IMR-90 (cell line): Measurements from ENCODE around the gene ICAM2. TPM values are rescaled to one million over a fixed set of nuclear protein-coding genes. Genes with fewer than 3 reads are reported as not detected.

Source experiments
- ATAC-seq: fragments of 200-7000 bp; cut with Tn5 transposase; 2 replicates; pipeline ENCODE4 v1.9.1; 2020; ENCODE audit warnings: low read depth, mild to moderate bottlenecking, moderate library complexity
- BruUV-seq: library from RNA; stranded (reverse); fragments of 400-500 nt; replicated peaks from 2 replicates; lab custom pipeline; 2021; lab: Mats Ljungman, UMichigan
- CTCF ChIA-PET: fragments of 300-600 bp; formaldehyde crosslinking; extraction: SDS; loops from one replicate; lab custom pipeline; 2021; ENCODE audit warnings: antibody characterized with exemption; lab: Yijun Ruan, JAX
- POLR2A ChIA-PET: fragments of 300-600 bp; sonication (Branson Sonifier 250); formaldehyde crosslinking; loops from one replicate; lab custom pipeline; 2022; ENCODE audit warnings: antibody characterized with exemption; ENCODE audit not compliant: unreplicated experiment; lab: Charles Lee
- DNase-seq: peaks from one replicate; pipeline ENCODE4 v3.0.0; 2013
- H2AFZ ChIP-seq: replicated peaks from 2 replicates; pipeline ENCODE3; 2013; ENCODE audit warnings: low read length, mild to moderate bottlenecking; ENCODE audit not compliant: poor library complexity
- H2AK5ac ChIP-seq: 2 replicates; pipeline ENCODE4 v1.6.1; 2013; ENCODE audit warnings: low read depth, low read length, inconsistent platforms
- H2AK9ac ChIP-seq: replicated peaks from 2 replicates; pipeline ENCODE3; 2013; ENCODE audit warnings: mild to moderate bottlenecking, low read depth, low read length, moderate library complexity; ENCODE audit not compliant: poor library complexity
- H2BK120ac ChIP-seq: 2 replicates; pipeline ENCODE4 v1.6.1; 2013; ENCODE audit warnings: low read depth, low read length, inconsistent platforms
- H2BK15ac ChIP-seq: 3 replicates; pipeline ENCODE4 v1.6.1; 2013; ENCODE audit warnings: low read depth, low read length, inconsistent platforms
- H2BK20ac ChIP-seq: 2 replicates; pipeline ENCODE4 v1.6.1; 2013; ENCODE audit warnings: low read depth, mild to moderate bottlenecking, inconsistent platforms, low read length, moderate library complexity
- H2BK5ac ChIP-seq: 2 replicates; pipeline ENCODE4 v1.6.1; 2013; ENCODE audit warnings: mild to moderate bottlenecking, low read depth, low read length, inconsistent platforms; ENCODE audit not compliant: poor library complexity, severe bottlenecking
- H3K14ac ChIP-seq: replicated peaks from 2 replicates; pipeline ENCODE4 v1.6.1; 2013; ENCODE audit warnings: low read depth, low read length, inconsistent platforms
- H3K18ac ChIP-seq: 2 replicates; pipeline ENCODE4 v1.6.1; 2013; ENCODE audit warnings: low read depth, low read length, control low read depth
- H3K23ac ChIP-seq: 2 replicates; pipeline ENCODE4 v1.6.1; 2013; ENCODE audit warnings: low read depth, low read length, inconsistent platforms
- H3K27ac ChIP-seq: 2 replicates; pipeline ENCODE4 v1.5.1; 2013; ENCODE audit warnings: mild to moderate bottlenecking, control low read depth, low read length; ENCODE audit not compliant: insufficient read depth
- H3K27me3 ChIP-seq: 2 replicates; pipeline ENCODE4 v1.6.1; 2013; ENCODE audit warnings: low read length; ENCODE audit not compliant: control insufficient read depth, insufficient read depth
- H3K36me3 ChIP-seq: 2 replicates; pipeline ENCODE4 v1.6.1; 2013; ENCODE audit warnings: low read length, mixed read lengths; ENCODE audit not compliant: control insufficient read depth, insufficient read depth
- H3K4ac ChIP-seq: 2 replicates; pipeline ENCODE4 v1.6.1; 2013; ENCODE audit warnings: low read depth, low read length, inconsistent platforms
- H3K4me1 ChIP-seq: 2 replicates; pipeline ENCODE4 v1.6.1; 2013; ENCODE audit warnings: low read length, mixed read lengths; ENCODE audit not compliant: control insufficient read depth, insufficient read depth
- H3K4me2 ChIP-seq: 2 replicates; pipeline ENCODE4 v1.6.1; 2013; ENCODE audit warnings: low read depth, mild to moderate bottlenecking, control low read depth, low read length, moderate library complexity
- H3K4me3 ChIP-seq: 2 replicates; pipeline ENCODE4 v1.5.1; 2013; ENCODE audit warnings: low read depth, mild to moderate bottlenecking, control low read depth, low read length, moderate library complexity; ENCODE audit not compliant: insufficient read depth
- H3K56ac ChIP-seq: 2 replicates; pipeline ENCODE4 v1.6.1; 2013; ENCODE audit warnings: low read length, inconsistent platforms; ENCODE audit not compliant: insufficient read depth; ENCODE audit errors: extremely low read depth
- H3K79me1 ChIP-seq, 2 experiments: 2 replicates each; pipeline ENCODE4 v1.6.1; 2013; ENCODE audit warnings: low read length in 2 of 2, inconsistent platforms in 1 of 2, low read depth in 1 of 2
- H3K9ac ChIP-seq: 2 replicates; pipeline ENCODE4 v1.6.1; 2013; ENCODE audit warnings: low read depth, low read length, control low read depth
- H3K9me1 ChIP-seq: 2 replicates; pipeline ENCODE4 v1.6.1; 2013; ENCODE audit warnings: low read length, inconsistent platforms; ENCODE audit not compliant: insufficient read depth
- H3K9me3 ChIP-seq: 2 replicates; pipeline ENCODE4 v1.6.1; 2013; ENCODE audit warnings: low read length; ENCODE audit not compliant: control insufficient read depth, insufficient read depth
- H4K20me1 ChIP-seq: 2 replicates; pipeline ENCODE4 v1.6.1; 2013; ENCODE audit warnings: low read length, inconsistent platforms; ENCODE audit not compliant: insufficient read depth
- H4K5ac ChIP-seq: 2 replicates; pipeline ENCODE4 v1.6.1; 2013; ENCODE audit warnings: mild to moderate bottlenecking, low read depth, low read length, control low read depth
- H4K8ac ChIP-seq, 2 experiments: 2 replicates each; pipeline ENCODE4 v1.6.1; 2013; ENCODE audit warnings: low read depth in 2 of 2, low read length in 2 of 2, control low read depth in 1 of 2, inconsistent platforms in 1 of 2
- H4K91ac ChIP-seq: 2 replicates; pipeline ENCODE4 v1.6.1; 2013; ENCODE audit warnings: low read depth, low read length, inconsistent platforms; ENCODE audit not compliant: insufficient read depth
- CHD1 ChIP-seq: IDR thresholded peaks from 2 replicates; pipeline ENCODE4 v1.6.1; 2012; ENCODE audit warnings: low read depth, low read length, improper control_type of control experiment
- ELK1 ChIP-seq: fragments of 150-350 bp; IDR thresholded peaks from 2 replicates; pipeline ENCODE4 v1.6.1; 2016; ENCODE audit warnings: low read depth, mild to moderate bottlenecking, low read length, moderate library complexity, borderline replicate concordance
- FOS ChIP-seq: fragments of 150-350 bp; IDR thresholded peaks from 2 replicates; pipeline ENCODE4 v1.6.1; 2016; ENCODE audit warnings: low read depth, low read length
- MAFK ChIP-seq: IDR thresholded peaks from 2 replicates; pipeline ENCODE4 v1.6.1; 2012; ENCODE audit warnings: low read depth, low read length, improper control_type of control experiment
- MAZ ChIP-seq: IDR thresholded peaks from 2 replicates; pipeline ENCODE4 v1.6.1; 2012; ENCODE audit warnings: low read depth, mild to moderate bottlenecking, low read length, improper control_type of control experiment, moderate library complexity, borderline replicate concordance
- MXI1 ChIP-seq: IDR thresholded peaks from 2 replicates; pipeline ENCODE4 v1.6.1; 2012; ENCODE audit warnings: low read depth, mild to moderate bottlenecking, low read length, moderate library complexity, borderline replicate concordance
- NFE2L2 ChIP-seq: fragments of 150-350 bp; IDR thresholded peaks from 2 replicates; pipeline ENCODE4 v1.6.1; 2016; ENCODE audit warnings: low read depth, mild to moderate bottlenecking, low read length
- RAD21 ChIP-seq: IDR thresholded peaks from 2 replicates; pipeline ENCODE4 v1.6.1; 2012; ENCODE audit warnings: low read length, improper control_type of control experiment
- RCOR1 ChIP-seq: IDR thresholded peaks from 2 replicates; pipeline ENCODE4 v1.6.1; 2012; ENCODE audit warnings: mild to moderate bottlenecking, low read length, improper control_type of control experiment; ENCODE audit not compliant: insufficient replicate concordance
- RFX5 ChIP-seq: IDR thresholded peaks from 2 replicates; pipeline ENCODE4 v1.8.0; 2012; ENCODE audit warnings: low read depth, mild to moderate bottlenecking, low read length, moderate library complexity
- WGBS, 2 experiments: methylation state at CpG; one replicate each; pipeline versions ENCODE4 v1.1.5 to v1.1.7; 2013; ENCODE audit warnings: missing lambda C conversion rate in 2 of 2; ENCODE audit not compliant: insufficient read length in 1 of 2; ENCODE audit errors: extremely low coverage in 2 of 2; 5-methylcytosine and 5-hydroxymethylcytosine counted together
- dilution Hi-C: fragments of 300-500 bp; cut with HindIII; formaldehyde crosslinking; loops from one replicate; pipeline ENCODE4 v1.14.3; 2018; ENCODE audit warnings: low sequenced_read_pairs; ENCODE audit not compliant: unreplicated experiment
- in situ Hi-C: fragments of 300-500 bp; cut with MboI; formaldehyde crosslinking; loops from 3 replicates; pipeline ENCODE4 v1.14.3; 2019; ENCODE audit warnings: low sequenced_read_pairs, inconsistent platforms, mixed read lengths
- intact Hi-C: fragments of 100-400 bp; cut with micrococcal nuclease; formaldehyde crosslinking; loops from 2 replicates; pipeline ENCODE4 v1.10.0; 2022
- polyA plus RNA-seq, 3 experiments: library from polyadenylated mRNA; depleted of rRNA; stranded (reverse); fragments of >200 nt; gene quantifications; 2 replicates each; pipeline ENCODE4 v1.2.3, GENCODE V29; 2012; ENCODE audit warnings: low replicate concordance in 1 of 3
- total RNA-seq: library from RNA; depleted of rRNA; stranded (reverse); fragments of >200 nt; gene quantifications from 2 replicates; pipeline ENCODE4 v1.2.3, GENCODE V29; 2012
- TF ChIP-seq, protein P1 (sequence below): fragments of 150-350 bp; IDR thresholded peaks from 2 replicates; pipeline ENCODE4 v1.6.1; 2017; ENCODE audit warnings: mild to moderate bottlenecking, antibody characterized with exemption, low read length, low read depth

The ICAM2 gene
- total and polyA plus RNA-seq, 2 of the 4 experiments (the other 2 are of a cell fraction), result 0.12 TPM; not detected in 1

- no peak for DNase-seq
- Histone ChIP-seq H3K27ac (no peak overlapping the region), H4K20me1 (no peaks in the 10 kb centered on the region), H3K14ac (no peak overlapping the region), H3K9ac (no peak overlapping the region), H2BK20ac (no peak overlapping the region), H3K23ac (no peak overlapping the region; the same call in 1 of the 2 replicates), H3K4me2 (no peak overlapping the region), H3K56ac (no peak overlapping the region), H3K79me1 (no peaks in the 10 kb centered on the region), H3K18ac (no peak overlapping the region), H3K9me1 (peaks cover 9% of the 10 kb centered on the region), H3K36me3 (no peaks in the 10 kb centered on the region), H2AFZ (no peak overlapping the region), H3K4ac (no peak overlapping the region), H4K8ac (no peak overlapping the region), H4K91ac (no peak overlapping the region), H4K5ac (no peak overlapping the region), H3K4me3 (no peak overlapping the region), H3K9me3 (no peaks in the 10 kb centered on the region), H2AK9ac (no peak overlapping the region), H3K4me1 (no peaks in the 10 kb centered on the region), H2BK120ac (no peak overlapping the region), H2BK15ac (no peak overlapping the region), H2BK5ac (no peak overlapping the region), H2AK5ac (no peak overlapping the region), H3K27me3 (peaks cover 57% of the 10 kb centered on the region)
- in situ Hi-C loops (no loop called here), intact Hi-C loops (no loop called here), dilution Hi-C loops (no loop called here)
- no TSS peak for BruUV-seq
- ChIA-PET CTCF (interaction anchor here (0.7 kb wide), 1 partner anchor 50 kb away, joined by 3 read pairs; no protein-coding TSS in a partner anchor), POLR2A (no interaction called here)
- no peak for ATAC-seq
- 88% methylated on average over 6 of the region's 11 CpGs; no CpG with 5 or more reads in 1 of the 2 experiments for WGBS, 2 experiments
- TF ChIP-seq, protein P1, sequence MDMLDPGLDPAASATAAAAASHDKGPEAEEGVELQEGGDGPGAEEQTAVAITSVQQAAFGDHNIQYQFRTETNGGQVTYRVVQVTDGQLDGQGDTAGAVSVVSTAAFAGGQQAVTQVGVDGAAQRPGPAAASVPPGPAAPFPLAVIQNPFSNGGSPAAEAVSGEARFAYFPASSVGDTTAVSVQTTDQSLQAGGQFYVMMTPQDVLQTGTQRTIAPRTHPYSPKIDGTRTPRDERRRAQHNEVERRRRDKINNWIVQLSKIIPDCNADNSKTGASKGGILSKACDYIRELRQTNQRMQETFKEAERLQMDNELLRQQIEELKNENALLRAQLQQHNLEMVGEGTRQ, result no peak
- TF ChIP-seq RFX5 (no peak), MXI1 (no peak), NFE2L2 (no peak), FOS (no peak), MAFK (no peak), RAD21 (no peak), ELK1 (no peak), RCOR1 (no peak), CHD1 (no peak), MAZ (no peak)
These were observed 23.8 kb downstream of the ICAM2 start for GRCh38 chr17:63996430-63997182.
